Smooth muscle cell of the coronary artery (primary cell): Measurements from ENCODE around the gene UTP15. TPM values are rescaled to one million over a fixed set of nuclear protein-coding genes. Genes with fewer than 3 reads are reported as not detected.

Experiments used
- total RNA-seq: library from RNA; depleted of rRNA; stranded (reverse); fragments of >200 nt; gene quantifications from 2 replicates; pipeline ENCODE4 v1.2.3, GENCODE V29; 2014; ENCODE audit warnings: low replicate concordance

UTP15 gene, protein sequence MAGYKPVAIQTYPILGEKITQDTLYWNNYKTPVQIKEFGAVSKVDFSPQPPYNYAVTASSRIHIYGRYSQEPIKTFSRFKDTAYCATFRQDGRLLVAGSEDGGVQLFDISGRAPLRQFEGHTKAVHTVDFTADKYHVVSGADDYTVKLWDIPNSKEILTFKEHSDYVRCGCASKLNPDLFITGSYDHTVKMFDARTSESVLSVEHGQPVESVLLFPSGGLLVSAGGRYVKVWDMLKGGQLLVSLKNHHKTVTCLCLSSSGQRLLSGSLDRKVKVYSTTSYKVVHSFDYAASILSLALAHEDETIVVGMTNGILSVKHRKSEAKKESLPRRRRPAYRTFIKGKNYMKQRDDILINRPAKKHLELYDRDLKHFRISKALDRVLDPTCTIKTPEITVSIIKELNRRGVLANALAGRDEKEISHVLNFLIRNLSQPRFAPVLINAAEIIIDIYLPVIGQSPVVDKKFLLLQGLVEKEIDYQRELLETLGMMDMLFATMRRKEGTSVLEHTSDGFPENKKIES
- 8.5 and 14.5 TPM in 2 replicates for total RNA-seq

DNA sequence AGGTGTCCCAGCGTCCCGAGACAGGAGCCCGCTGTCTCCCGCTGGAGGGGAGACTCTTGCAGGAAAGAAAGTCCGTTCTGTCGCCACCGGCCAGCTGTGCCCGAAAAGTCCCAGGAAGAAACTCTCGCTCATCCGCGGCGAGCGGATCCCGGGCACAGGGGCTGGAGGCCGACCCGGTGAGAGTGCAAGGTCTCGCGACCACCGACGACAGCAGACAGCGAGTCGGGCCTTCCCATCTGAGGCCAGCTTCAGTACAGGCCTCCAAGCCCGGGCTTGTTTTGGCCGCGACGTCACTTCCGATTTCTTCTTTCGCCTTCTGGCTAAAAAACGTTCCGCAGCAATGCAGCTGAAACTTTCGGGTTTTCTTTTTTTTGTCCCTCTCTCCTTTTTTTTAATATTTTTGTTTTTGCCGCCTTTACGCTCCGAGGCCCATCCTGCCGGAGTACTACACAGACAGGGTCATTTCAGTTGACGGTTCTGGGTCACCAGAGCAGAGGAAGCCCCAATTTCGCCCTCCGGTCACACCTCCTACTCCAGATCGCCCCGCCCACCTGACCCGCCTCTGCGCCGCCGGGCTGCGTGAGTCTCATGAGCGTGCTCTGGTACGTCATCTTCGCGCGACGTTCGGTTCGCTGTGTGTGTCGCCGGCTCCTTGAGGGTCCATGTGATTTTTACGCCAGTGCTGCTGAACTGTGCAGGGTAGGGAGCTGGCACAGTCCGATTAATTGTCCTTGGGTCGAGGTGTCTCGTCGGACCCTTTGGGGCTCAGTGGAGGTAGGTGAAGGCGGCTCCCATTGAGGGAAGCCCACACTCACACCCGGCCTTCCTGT, at the start of gene UTP15, which contains the start of gene ANKRA2:
Gene UTP15, plus strand, starts transcription at position 605 of the 830 bp plus-strand sequence. CDS start 1,602 bp downstream, outside the sequence.
Gene ANKRA2, minus strand, starts transcription at position 501 of the 830 bp plus-strand sequence. CDS start 2,758 bp downstream, outside the sequence.

DNA sequence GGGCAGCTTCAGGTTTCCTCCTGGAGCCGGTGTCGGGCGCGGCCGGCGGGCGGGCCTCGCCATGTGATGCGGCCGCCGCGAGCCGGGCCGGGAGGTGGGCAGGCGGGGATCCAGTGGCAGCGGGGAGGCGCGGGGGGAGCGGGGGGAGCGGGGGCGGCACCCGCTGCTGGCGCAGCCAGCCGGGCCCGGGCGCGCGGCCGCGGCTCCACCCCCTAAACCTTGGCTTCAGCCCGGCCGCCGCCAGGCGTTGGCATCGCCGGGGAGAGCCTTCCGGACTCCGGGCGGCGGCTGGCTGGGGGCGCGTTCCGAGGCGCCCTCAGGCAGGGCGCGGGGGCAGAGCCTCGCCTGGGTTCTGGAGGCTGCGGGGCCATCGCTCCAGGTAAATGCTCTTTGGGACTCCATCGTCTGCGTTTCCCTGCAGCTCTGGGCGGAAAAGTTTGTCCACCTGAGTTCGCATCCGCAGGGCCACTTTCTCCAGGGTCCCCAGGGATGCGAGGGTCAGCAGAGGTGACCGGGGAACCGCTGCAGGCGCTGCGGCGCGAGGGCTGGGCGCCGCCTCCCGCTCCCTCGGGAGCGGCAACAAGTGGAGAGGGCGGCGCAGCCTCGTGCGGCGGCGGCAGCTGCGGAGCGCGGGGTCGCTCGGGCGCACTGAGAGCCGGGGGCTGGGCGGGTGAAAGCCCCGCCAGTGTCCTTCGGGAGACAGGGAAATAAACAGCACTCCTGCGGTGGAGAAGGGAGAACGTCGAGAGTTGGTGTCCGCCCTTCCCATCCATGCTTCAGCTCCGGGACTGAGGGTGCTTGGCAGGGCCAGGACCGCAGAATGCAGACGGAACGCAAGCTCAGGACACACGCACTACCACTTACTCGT, 60.6 kb downstream of the UTP15 start, which contains the start of gene ARHGEF28:
Gene ARHGEF28, plus strand, starts transcription at position 253 of the 868 bp plus-strand sequence. CDS start 58,656 bp downstream, outside the sequence.

Other genes with a start within 250 kb of the UTP15 start
- 0.82 and 2.5 TPM in 2 replicates for gene FOXD1, start 117.0 kb upstream of the UTP15 start, total RNA-seq
- 120 and 233 TPM in 2 replicates for gene BTF3, start 67.3 kb upstream of the UTP15 start, total RNA-seq
- gene ANKRA2, start 104 bp upstream of the UTP15 start, total RNA-seq = 14.5 and 17.0 TPM in 2 replicates
- 4.3 and 26.2 TPM in 2 replicates for gene ARHGEF28, start 60.5 kb downstream of the UTP15 start, total RNA-seq